Breast epithelium (tissue), 4 donors: ENCODE measurements around the gene DNM1. TPM values are rescaled to one million over a fixed set of nuclear protein-coding genes. Genes with fewer than 3 reads are reported as not detected.
A peak's percentile ranks its signal among the peaks of the same experiment; 100 is the strongest.

ENCODE experiments used
- DNase-seq, 2 donors: peaks; one replicate each; pipeline ENCODE4 v3.0.0-alpha.2; 2019; ENCODE audit warnings: low spot score in 2 of 2
- H3K27ac ChIP-seq, 2 donors: fragments of 200-600 bp; sonication (generic) in 1 of 2; one replicate each; pipeline ENCODE4 v1.5.1; 2016 to 2019; ENCODE audit warnings: mild to moderate bottlenecking in 1 of 2
- H3K27me3 ChIP-seq, 2 donors: fragments of 200-600 bp; sonication (generic) in 1 of 2; one replicate each; pipeline versions ENCODE4 v1.5.1 to v1.6.0; 2017 to 2019; ENCODE audit warnings: control low read depth in 1 of 2, mild to moderate bottlenecking in 1 of 2
- H3K36me3 ChIP-seq: fragments of 200-600 bp; one replicate; pipeline ENCODE4 v1.5.1; 2019
- H3K4me1 ChIP-seq, 2 donors: fragments of 200-600 bp; sonication (generic); one replicate each; pipeline ENCODE4 v1.5.1; 2016 to 2019; ENCODE audit warnings: control low read depth in 1 of 2
- H3K4me3 ChIP-seq, 3 donors: fragments of 200-600 bp; sonication (generic); 1 replicate in 2 of 3; 2 replicates in 1 of 3; pipeline ENCODE4 v1.5.1; 2016 to 2019; ENCODE audit warnings: mild to moderate bottlenecking in 3 of 3, moderate library complexity in 2 of 3
- H3K9me3 ChIP-seq, 2 donors: fragments of 200-600 bp; sonication (generic) in 1 of 2; one replicate each; pipeline ENCODE4 v1.5.1; 2016 to 2019; ENCODE audit warnings: control low read depth in 1 of 2
- CTCF ChIP-seq, 3 donors: fragments of 450-650 bp; IDR thresholded peaks; one replicate each; pipeline ENCODE4 v1.5.1; 2016 to 2017; ENCODE audit warnings: antibody characterized with exemption in 3 of 3, mild to moderate bottlenecking in 3 of 3, moderate library complexity in 3 of 3
- POLR2A ChIP-seq: fragments of 450-650 bp; IDR thresholded peaks from one replicate; pipeline ENCODE4 v1.6.1; 2016; ENCODE audit warnings: antibody characterized with exemption, mild to moderate bottlenecking, moderate library complexity
- POLR2AphosphoS5 ChIP-seq, 3 donors: sonication (generic); formaldehyde crosslinking; IDR thresholded peaks; one replicate each; pipeline ENCODE4 v1.6.1; 2017; ENCODE audit warnings: antibody characterized with exemption in 3 of 3
- intact Hi-C: fragments of 100-400 bp; cut with DNase I; formaldehyde crosslinking; loops from one replicate; pipeline ENCODE4 v1.15.1; 2023; ENCODE audit warnings: low total_unique reads
- total RNA-seq, 3 donors: library from RNA; depleted of rRNA; stranded (reverse); fragments of >200 nt; gene quantifications; one replicate each; pipeline ENCODE4 v1.1.0, GENCODE V29; 2016

DNM1 gene
- total RNA-seq, 3 donors from 2014 or later: 11.3 to 36.0 (median 12.5) TPM

- Histone ChIP-seq H3K27ac (peak overlapping the region in 1 of 2 donors; percentile 55), H3K27me3 (no peaks in the 10 kb centered on the region), H3K36me3 (no peaks in the 10 kb centered on the region), H3K9me3 (no peaks in the 10 kb centered on the region), H3K4me1 (no peaks in the 10 kb centered on the region), H3K4me3 (no peak overlapping the region)
- intact Hi-C loops: no loop called here
- peak in 1 of 2 donors; percentile 65 for DNase-seq
- TF ChIP-seq CTCF (IDR thresholded peaks at IDR 0.05) (peak; percentile 61 to 75 (median 74)), POLR2AphosphoS5 (IDR thresholded peaks at IDR 0.05) (peak in 1 of 3 donors; percentile 15), POLR2A (no peak)
These were observed 51.9 kb downstream of the DNM1 start for GRCh38 chr9:128254855-128255759.

- TF ChIP-seq POLR2AphosphoS5 (IDR thresholded peaks at IDR 0.05) (no peak), CTCF (IDR thresholded peaks at IDR 0.05) (no peak), POLR2A (no peak)
- no peaks in the 10 kb centered on the region for H3K9me3 ChIP-seq
- H3K36me3 ChIP-seq: peaks cover 17% of the 10 kb centered on the region
- no peak overlapping the region for H3K27ac ChIP-seq
- no peaks in the 10 kb centered on the region for H3K27me3 ChIP-seq
- intact Hi-C loops: no loop called here
- DNase-seq: no peak
- no peaks in the 10 kb centered on the region for H3K4me1 ChIP-seq
- no peak overlapping the region for H3K4me3 ChIP-seq
These were observed 54.1 kb downstream of the DNM1 start for GRCh38 chr9:128257086-128257825.

GRCh38 chr9:128257907-128258306 lies 54.7 kb downstream of the DNM1 start:
- TF ChIP-seq POLR2A (no peak), POLR2AphosphoS5 (IDR thresholded peaks at IDR 0.05) (no peak), CTCF (IDR thresholded peaks at IDR 0.05) (no peak)
- DNase-seq: no peak
- no peak overlapping the region for H3K4me3 ChIP-seq
- H3K27me3 ChIP-seq: no peaks in the 10 kb centered on the region
- H3K4me1 ChIP-seq: no peaks in the 10 kb centered on the region
- H3K9me3 ChIP-seq: no peaks in the 10 kb centered on the region
- no peak overlapping the region for H3K27ac ChIP-seq
- intact Hi-C loops: no loop called here
- H3K36me3 ChIP-seq: peaks cover 17% of the 10 kb centered on the region

GRCh38 chr9:128258326-128258725 lies 55.1 kb downstream of the DNM1 start:
- H3K36me3 ChIP-seq: peaks cover 17% of the 10 kb centered on the region
- intact Hi-C loops: no loop called here

More at GRCh38 chr9:128258326-128258725, 55.1 kb downstream of the DNM1 start:
- Histone ChIP-seq H3K4me3 (no peak overlapping the region), H3K9me3 (no peaks in the 10 kb centered on the region), H3K27me3 (no peaks in the 10 kb centered on the region), H3K27ac (no peak overlapping the region), H3K4me1 (no peaks in the 10 kb centered on the region)
- TF ChIP-seq POLR2AphosphoS5 (IDR thresholded peaks at IDR 0.05) (no peak), POLR2A (no peak), CTCF (IDR thresholded peaks at IDR 0.05) (no peak)
- no peak for DNase-seq
